GM13976 (cell line): ENCODE measurements around the gene CMC2.

ENCODE experiments used
- DNase-seq: peaks from one replicate; pipeline ENCODE4 v3.0.0; 2012; ENCODE audit warnings: low spot score
- in situ Hi-C: fragments of 300-500 bp; cut with MboI; formaldehyde crosslinking; loops from one replicate; pipeline ENCODE4 v1.12.0; 2022; ENCODE audit warnings: low sequenced_read_pairs, mixed read lengths, inconsistent platforms; ENCODE audit not compliant: unreplicated experiment
- TF ChIP-seq, protein P1 (sequence below): IDR thresholded peaks from 2 replicates; pipeline ENCODE4 v1.5.1; 2012; ENCODE audit warnings: borderline replicate concordance, mild to moderate bottlenecking; ENCODE audit not compliant: insufficient read depth; ENCODE audit errors: extremely low read depth, missing control alignments, control extremely low read depth

Gene CMC2

GRCh38 chr16:80990978-80991377, 15.7 kb downstream of the CMC2 start:
- in situ Hi-C loops = no loop called here
- DNase-seq = no peak
- TF ChIP-seq, protein P1, sequence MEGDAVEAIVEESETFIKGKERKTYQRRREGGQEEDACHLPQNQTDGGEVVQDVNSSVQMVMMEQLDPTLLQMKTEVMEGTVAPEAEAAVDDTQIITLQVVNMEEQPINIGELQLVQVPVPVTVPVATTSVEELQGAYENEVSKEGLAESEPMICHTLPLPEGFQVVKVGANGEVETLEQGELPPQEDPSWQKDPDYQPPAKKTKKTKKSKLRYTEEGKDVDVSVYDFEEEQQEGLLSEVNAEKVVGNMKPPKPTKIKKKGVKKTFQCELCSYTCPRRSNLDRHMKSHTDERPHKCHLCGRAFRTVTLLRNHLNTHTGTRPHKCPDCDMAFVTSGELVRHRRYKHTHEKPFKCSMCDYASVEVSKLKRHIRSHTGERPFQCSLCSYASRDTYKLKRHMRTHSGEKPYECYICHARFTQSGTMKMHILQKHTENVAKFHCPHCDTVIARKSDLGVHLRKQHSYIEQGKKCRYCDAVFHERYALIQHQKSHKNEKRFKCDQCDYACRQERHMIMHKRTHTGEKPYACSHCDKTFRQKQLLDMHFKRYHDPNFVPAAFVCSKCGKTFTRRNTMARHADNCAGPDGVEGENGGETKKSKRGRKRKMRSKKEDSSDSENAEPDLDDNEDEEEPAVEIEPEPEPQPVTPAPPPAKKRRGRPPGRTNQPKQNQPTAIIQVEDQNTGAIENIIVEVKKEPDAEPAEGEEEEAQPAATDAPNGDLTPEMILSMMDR = no peak

- no peak for DNase-seq
- TF ChIP-seq, protein P1 = no peak
Measured at GRCh38 chr16:80990577-80990976, 16.1 kb downstream of the CMC2 start.

GRCh38 chr16:80989801-80990200, 16.9 kb downstream of the CMC2 start:
- TF ChIP-seq, protein P1 = no peak
- in situ Hi-C loops = no loop called here
- DNase-seq = no peak

More at GRCh38 chr16:80990577-80990976, 16.1 kb downstream of the CMC2 start:
- in situ Hi-C loops = no loop called here

- TF ChIP-seq, protein P1 = no peak
- DNase-seq = no peak
- in situ Hi-C loops = no loop called here
Measured at GRCh38 chr16:80988756-80989155, 17.9 kb downstream of the CMC2 start.

DNA sequence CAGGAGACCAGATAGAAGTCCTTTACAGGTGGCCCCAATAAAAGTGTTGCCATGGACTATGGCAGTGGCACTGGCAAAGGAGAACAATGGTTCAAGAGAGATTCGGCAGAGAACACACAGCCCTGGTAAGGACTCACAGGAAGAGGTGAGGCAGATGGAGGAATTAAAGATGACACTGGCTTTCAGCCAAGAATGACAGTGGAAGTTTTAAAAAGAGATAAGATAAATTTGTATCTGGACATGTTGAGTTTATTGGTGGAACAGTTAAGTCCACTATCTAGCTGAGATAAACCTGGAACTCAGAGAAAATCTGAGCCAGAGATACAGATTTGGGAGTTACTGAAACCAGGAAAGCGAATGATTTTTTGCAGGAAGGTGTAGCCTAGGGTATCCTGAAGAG, 20.1 kb downstream of the CMC2 start:
- DNase-seq = no peak
- in situ Hi-C loops = no loop called here
- TF ChIP-seq, protein P1 = no peak

DNA sequence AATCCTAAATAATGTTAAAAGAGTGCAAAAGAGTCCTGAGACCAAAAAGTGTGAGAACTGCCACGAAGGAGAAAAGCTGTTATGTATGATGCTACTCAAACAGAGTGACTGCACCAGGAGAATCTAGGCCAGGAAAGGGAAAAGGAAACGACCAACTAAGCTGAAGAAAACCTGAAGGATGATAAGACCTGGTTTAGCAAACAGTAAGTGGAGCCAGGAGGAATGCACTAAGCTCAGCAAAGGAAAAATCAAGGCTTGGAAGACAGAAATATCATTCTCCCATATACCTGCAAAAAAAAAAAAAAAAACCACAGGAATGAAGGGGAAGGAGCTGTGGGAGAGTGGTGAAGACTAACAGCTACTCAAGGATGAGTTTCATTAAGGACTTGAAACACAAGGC, 21.1 kb downstream of the CMC2 start:
- no peak for DNase-seq
- TF ChIP-seq, protein P1 = no peak
- in situ Hi-C loops = no loop called here
